GM12878 (cell line): ENCODE measurements around the gene CEP295NL. TPM values are rescaled to one million over a fixed set of nuclear protein-coding genes. Genes with fewer than 3 reads are reported as not detected.

ENCODE experiments used
- CEBPB ChIP-seq, 2 experiments: fragments of 150-350 bp in 1 of 2; IDR thresholded peaks; 2 replicates each; pipeline ENCODE4 v1.6.1; 2012 to 2014; ENCODE audit warnings: low read depth in 2 of 2, low read length in 2 of 2, borderline replicate concordance in 1 of 2, inconsistent platforms in 1 of 2
- HDGF ChIP-seq: fragments of 450-650 bp; IDR thresholded peaks from 2 replicates; pipeline ENCODE4 v1.6.1; 2016; ENCODE audit warnings: antibody characterized with exemption
- KAT2A ChIP-seq: conservative IDR thresholded peaks from 2 replicates; pipeline ENCODE4 v1.6.1; 2011; ENCODE audit warnings: low read depth, low read length; ENCODE audit not compliant: control insufficient read depth
- NR2C1 ChIP-seq: fragments of 450-650 bp; IDR thresholded peaks from 2 replicates; pipeline ENCODE4 v1.6.1; 2017; ENCODE audit warnings: antibody characterized with exemption, mild to moderate bottlenecking, moderate library complexity
- NR2C2 ChIP-seq: IDR thresholded peaks from 2 replicates; pipeline ENCODE4 v1.6.1; 2011; ENCODE audit warnings: borderline replicate concordance, low read depth; ENCODE audit not compliant: control insufficient read depth, insufficient read length
- PAX5 ChIP-seq: IDR thresholded peaks from 2 replicates; pipeline ENCODE4 v1.6.1; 2011; ENCODE audit warnings: low read depth, low read length, borderline replicate concordance
- PKNOX1 ChIP-seq: fragments of 450-650 bp; IDR thresholded peaks from 2 replicates; pipeline ENCODE4 v1.6.1; 2016; ENCODE audit warnings: mild to moderate bottlenecking
- POLR2AphosphoS5 ChIP-seq: IDR thresholded peaks from 2 replicates; pipeline ENCODE4 v1.6.1; 2011; ENCODE audit warnings: mild to moderate bottlenecking, low read length, inconsistent platforms
- RAD51 ChIP-seq: fragments of 450-650 bp; IDR thresholded peaks from 2 replicates; pipeline ENCODE4 v1.6.1; 2016; ENCODE audit warnings: moderate library complexity, mild to moderate bottlenecking, inconsistent platforms
- SP1 ChIP-seq: IDR thresholded peaks from one replicate; pipeline ENCODE4 v1.6.1; 2011; ENCODE audit warnings: low read depth, low read length
- ZNF687 ChIP-seq: fragments of 450-650 bp; IDR thresholded peaks from 2 replicates; pipeline ENCODE4 v1.6.1; 2017; ENCODE audit warnings: mild to moderate bottlenecking, moderate library complexity
- polyA plus RNA-seq, 11 experiments: library from polyadenylated mRNA; depleted of rRNA in 4 of 11; unstranded in 6 of 11; stranded (reverse) in 5 of 11; fragments of >200 nt; fragmentation: Nextera tagmentation in 4 of 11; fragmentation: Illumina TruSeq in 1 of 11; extraction: Ambion mirVana in 4 of 11; extraction: Trizol in 1 of 11; gene quantifications; 1 replicate in 1 of 11; 2 replicates in 10 of 11; pipeline versions ENCODE4 v1.2.1 to v1.2.3, GENCODE V29; 2011 to 2016; ENCODE audit warnings: inconsistent platforms in 2 of 11, missing spikeins in 2 of 11, low read depth in 1 of 11
- total RNA-seq, 4 experiments: library from RNA; depleted of rRNA in 3 of 4; stranded (reverse); fragments of >200 nt in 3 of 4; fragmentation: Illumina TruSeq in 1 of 4; extraction: Trizol in 1 of 4; gene quantifications; 2 replicates each; pipeline versions ENCODE4 v1.2.1 to v1.2.3, GENCODE V29; 2013 to 2021
- TF ChIP-seq, protein P1 (sequence below): fragments of 450-650 bp; IDR thresholded peaks from 2 replicates; pipeline ENCODE4 v1.6.1; 2016; ENCODE audit warnings: mild to moderate bottlenecking, moderate library complexity, borderline replicate concordance
- TF ChIP-seq, protein P2 (sequence below): fragments of 150-350 bp; IDR thresholded peaks from 2 replicates; pipeline ENCODE4 v1.6.1; 2014; ENCODE audit warnings: mild to moderate bottlenecking, low read depth, low read length

CEP295NL gene
- total and polyA plus RNA-seq, 10 of the 15 experiments (the other 5 are each of a cell fraction or from before 2014, with no cell fraction given) = not detected

DNA sequence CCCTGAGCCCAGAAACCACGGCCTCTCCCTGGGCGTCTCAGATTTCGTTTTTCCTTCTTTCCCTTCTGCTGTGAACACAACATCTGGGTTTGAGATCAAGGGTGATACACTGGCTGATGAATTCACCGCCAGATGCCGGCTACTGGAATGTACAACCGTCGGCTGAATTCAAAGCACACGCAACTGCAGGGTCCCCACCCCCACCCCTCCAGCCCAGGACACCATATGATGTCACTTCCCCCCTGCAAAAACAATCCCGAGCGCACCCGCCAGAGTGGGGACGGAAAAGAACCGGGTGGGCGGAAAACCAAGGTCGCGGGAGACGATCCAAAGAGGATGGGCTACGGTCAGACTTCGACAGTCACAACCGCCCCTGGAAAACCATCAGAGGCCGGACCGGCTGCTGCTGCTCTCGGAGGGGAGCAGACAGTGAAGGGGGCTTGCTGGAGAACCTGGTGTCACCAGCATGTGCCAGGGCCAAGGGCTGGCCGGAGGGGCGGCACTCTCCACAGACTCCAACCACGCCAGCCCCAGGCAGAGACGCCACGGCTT is 23.3 kb downstream of the CEP295NL start (continued):
- TF ChIP-seq, protein P1, sequence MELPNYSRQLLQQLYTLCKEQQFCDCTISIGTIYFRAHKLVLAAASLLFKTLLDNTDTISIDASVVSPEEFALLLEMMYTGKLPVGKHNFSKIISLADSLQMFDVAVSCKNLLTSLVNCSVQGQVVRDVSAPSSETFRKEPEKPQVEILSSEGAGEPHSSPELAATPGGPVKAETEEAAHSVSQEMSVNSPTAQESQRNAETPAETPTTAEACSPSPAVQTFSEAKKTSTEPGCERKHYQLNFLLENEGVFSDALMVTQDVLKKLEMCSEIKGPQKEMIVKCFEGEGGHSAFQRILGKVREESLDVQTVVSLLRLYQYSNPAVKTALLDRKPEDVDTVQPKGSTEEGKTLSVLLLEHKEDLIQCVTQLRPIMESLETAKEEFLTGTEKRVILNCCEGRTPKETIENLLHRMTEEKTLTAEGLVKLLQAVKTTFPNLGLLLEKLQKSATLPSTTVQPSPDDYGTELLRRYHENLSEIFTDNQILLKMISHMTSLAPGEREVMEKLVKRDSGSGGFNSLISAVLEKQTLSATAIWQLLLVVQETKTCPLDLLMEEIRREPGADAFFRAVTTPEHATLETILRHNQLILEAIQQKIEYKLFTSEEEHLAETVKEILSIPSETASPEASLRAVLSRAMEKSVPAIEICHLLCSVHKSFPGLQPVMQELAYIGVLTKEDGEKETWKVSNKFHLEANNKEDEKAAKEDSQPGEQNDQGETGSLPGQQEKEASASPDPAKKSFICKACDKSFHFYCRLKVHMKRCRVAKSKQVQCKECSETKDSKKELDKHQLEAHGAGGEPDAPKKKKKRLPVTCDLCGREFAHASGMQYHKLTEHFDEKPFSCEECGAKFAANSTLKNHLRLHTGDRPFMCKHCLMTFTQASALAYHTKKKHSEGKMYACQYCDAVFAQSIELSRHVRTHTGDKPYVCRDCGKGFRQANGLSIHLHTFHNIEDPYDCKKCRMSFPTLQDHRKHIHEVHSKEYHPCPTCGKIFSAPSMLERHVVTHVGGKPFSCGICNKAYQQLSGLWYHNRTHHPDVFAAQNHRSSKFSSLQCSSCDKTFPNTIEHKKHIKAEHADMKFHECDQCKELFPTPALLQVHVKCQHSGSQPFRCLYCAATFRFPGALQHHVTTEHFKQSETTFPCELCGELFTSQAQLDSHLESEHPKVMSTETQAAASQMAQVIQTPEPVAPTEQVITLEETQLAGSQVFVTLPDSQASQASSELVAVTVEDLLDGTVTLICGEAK = no peak
- TF ChIP-seq SP1 (no peak), ZNF687 (no peak), NR2C1 (no peak), HDGF (no peak), CEBPB (IDR thresholded peaks at IDR 0.05; ENCODE audit: borderline replicate concordance in 1 of 2, low read depth in 2 of 2, low read length in 2 of 2) (no peak), RAD51 (no peak), PKNOX1 (no peak), NR2C2 (no peak), POLR2AphosphoS5 (no peak), PAX5 (no peak), KAT2A (no peak)
- TF ChIP-seq, protein P2, sequence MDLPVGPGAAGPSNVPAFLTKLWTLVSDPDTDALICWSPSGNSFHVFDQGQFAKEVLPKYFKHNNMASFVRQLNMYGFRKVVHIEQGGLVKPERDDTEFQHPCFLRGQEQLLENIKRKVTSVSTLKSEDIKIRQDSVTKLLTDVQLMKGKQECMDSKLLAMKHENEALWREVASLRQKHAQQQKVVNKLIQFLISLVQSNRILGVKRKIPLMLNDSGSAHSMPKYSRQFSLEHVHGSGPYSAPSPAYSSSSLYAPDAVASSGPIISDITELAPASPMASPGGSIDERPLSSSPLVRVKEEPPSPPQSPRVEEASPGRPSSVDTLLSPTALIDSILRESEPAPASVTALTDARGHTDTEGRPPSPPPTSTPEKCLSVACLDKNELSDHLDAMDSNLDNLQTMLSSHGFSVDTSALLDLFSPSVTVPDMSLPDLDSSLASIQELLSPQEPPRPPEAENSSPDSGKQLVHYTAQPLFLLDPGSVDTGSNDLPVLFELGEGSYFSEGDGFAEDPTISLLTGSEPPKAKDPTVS = no peak
